HG02884 (cell line): ENCODE data around the gene PIH1D1.

Source experiments
- ATAC-seq: cut with Tn5 transposase; IDR thresholded peaks from one replicate; pipeline ENCODE4 v1.9.1; 2021; ENCODE audit warnings: mild to moderate bottlenecking, moderate library complexity; ENCODE audit not compliant: unreplicated experiment

The PIH1D1 gene

DNA sequence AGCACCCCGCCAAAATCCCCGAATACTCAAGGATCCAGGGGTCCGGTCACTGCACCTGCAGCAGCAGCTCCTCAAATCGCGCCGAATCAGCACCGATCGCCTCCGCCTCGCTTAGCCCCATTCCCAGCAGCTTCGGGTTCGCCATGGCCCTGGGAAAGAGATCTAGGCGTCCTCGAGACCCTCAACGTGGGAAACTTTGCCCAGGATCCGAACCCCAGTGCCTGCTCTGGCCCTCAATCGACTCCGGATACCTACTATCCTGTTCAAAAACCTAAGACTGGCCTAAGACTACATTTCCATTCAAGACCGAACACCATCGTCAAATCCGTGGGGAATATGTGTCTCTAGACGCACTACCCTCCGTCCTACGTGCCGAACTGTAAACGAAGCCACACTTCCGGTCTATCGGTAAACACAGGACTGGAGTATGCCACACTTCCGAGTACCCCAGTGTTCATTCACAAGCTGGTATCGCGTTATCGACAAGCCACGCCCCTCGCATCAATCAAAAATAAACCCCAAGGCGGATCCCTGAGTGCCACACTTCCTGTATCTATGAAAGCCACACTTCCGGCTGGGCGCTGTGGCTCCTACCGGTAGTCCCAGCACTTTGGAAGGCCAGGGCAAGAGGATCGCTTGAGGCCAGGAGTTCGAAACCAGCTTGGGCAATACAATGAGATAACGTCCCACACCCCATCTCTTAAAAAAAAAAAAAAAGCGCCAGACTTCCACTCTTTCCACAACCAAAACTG is at the start of gene PIH1D1:
TSS of gene PIH1D1 (minus strand) at position 385 of the 752 bp plus-strand sequence. CDS start at position 145, 240 bp downstream.
- ATAC-seq = peak; percentile 49

GRCh38 chr19:49499030-49499670 is 47.5 kb upstream of the PIH1D1 start:
- no peak for ATAC-seq

- no peak for ATAC-seq
Measured at GRCh38 chr19:49498475-49498874, 46.9 kb upstream of the PIH1D1 start.

GRCh38 chr19:49497789-49498103 is 46.1 kb upstream of the PIH1D1 start:
- no peak for ATAC-seq

DNA sequence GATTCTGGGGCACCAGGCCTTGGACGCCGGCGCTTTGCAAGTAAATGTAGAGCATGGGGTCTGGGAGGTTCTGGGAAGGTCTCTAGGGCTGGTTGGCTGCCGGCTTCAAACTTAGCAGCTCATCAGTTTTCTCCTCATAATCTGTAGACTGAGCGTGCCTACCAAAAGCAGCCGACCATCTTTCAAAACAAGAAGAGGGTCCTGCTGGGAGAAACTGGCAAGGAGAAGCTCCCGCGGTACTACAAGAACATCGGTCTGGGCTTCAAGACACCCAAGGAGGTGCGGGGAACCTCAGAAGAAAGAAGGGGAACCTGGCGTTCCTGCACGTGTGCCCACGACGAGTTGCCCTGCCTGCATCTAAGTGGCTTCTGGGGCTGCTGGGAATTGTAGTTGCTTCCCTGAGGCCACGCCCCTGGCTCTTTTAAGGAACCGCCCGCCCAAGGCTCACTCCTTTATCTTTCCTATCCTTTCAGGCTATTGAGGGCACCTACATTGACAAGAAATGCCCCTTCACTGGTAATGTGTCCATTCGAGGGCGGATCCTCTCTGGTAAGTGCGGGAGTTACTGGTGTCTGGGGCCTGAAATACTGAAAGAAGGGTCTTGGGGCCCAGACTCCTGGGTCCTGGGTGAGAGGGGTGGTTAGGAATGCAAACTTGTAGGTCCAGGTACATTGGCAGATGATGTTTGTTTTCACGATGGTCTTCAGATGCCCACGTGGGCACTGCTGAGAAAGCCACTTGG is 45.6 kb upstream of the PIH1D1 start:
- ATAC-seq = no peak

DNA sequence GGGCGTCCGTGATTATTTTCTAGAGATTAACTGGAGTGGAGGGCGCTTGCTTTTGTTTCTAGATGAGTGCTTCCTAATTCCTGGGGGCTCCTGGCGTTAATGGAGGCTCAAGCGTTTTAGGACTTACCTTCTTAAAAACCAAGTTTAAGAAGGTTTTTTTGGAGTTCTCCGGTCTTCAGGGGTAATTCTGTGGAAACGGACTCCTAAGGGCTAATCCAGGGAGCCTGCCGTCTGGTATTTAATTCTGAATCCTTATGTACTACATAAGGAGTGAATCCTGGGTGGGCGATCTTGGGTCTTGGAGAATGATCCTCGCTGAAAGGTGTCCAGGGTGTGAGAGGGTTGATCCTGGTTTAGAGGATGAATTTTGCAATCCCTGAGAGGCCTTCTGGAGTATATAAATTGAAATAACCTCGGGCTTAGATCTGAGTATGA is 45.0 kb upstream of the PIH1D1 start:
- ATAC-seq = no peak

- ATAC-seq = no peak
Measured at GRCh38 chr19:49492573-49493405, 41.2 kb upstream of the PIH1D1 start.

GRCh38 chr19:49491804-49492572 is 40.4 kb upstream of the PIH1D1 start:
- no peak for ATAC-seq

DNA sequence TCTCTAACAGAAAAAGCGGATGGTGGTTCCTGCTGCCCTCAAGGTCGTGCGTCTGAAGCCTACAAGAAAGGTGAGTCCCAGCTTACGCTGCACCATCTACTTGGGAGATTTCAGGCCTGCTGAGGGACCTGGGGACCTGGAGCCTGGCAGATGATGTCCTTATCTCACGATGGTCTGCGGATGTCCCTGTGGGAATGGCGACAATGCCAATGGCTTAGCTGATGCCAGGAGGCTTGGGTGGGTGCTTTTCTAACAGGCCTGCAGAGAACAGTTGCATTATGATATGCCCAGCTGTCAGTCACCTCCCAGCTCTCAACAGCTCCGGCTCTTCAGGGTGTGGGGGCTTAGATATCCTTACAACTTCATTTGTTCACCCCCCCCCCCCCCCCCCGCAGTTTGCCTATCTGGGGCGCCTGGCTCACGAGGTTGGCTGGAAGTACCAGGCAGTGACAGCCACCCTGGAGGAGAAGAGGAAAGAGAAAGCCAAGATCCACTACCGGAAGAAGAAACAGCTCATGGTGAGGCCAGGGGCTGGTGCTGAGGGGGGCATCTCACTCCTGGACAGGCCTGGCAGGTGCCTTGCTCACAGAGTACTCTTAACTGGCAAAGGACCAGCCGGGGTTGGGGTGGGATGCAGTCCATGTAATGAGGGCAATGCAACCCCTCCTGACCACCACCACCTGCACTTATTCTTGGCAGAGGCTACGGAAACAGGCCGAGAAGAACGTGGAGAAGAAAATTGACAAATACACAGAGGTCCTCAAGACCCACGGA is 39.6 kb upstream of the PIH1D1 start:
- ATAC-seq = no peak

DNA sequence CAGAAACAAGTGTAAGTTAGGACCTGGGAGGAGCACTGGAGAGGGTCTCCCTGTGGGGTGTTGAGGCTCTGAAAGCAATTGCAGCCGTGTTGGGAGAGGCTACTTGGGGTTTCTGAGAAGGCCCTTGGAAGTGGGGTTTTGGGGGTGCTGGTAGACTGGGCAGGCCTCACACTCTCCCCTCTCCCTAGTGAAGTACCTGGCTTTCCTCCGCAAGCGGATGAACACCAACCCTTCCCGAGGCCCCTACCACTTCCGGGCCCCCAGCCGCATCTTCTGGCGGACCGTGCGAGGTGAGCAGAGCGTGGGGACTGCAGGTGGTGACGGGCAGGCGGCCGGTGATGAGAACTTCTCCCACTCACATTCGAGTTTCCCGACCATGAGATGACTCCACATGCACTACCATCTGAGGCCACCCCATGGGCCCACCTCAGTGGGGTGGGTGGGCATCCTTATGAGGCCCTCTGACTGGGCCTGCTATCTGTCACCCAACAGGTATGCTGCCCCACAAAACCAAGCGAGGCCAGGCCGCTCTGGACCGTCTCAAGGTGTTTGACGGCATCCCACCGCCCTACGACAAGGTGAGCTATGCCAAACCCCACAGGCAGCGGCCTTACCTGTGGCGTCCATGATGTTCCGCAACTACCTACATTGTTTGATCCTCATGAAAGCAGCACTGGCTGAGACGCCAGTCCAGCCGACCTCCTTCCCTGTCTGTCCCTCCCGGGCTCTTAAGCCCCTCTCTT is 38.8 kb upstream of the PIH1D1 start:
- ATAC-seq = no peak

GRCh38 chr19:49489601-49490167 is 38.1 kb upstream of the PIH1D1 start:
- ATAC-seq = no peak

GRCh38 chr19:49488863-49489537 is 37.4 kb upstream of the PIH1D1 start:
- no peak for ATAC-seq

GRCh38 chr19:49488046-49488862 is 36.6 kb upstream of the PIH1D1 start:
- ATAC-seq = no peak

GRCh38 chr19:49487277-49488045 is 35.8 kb upstream of the PIH1D1 start, which contains the start of gene RPL13A:
RPL13A (plus strand) TSS chr19:49487608; CDS start chr19:49487630, 22 bp downstream.
- ATAC-seq = peak; percentile 77

- no peak for ATAC-seq
Measured at GRCh38 chr19:49486710-49487276, 35.2 kb upstream of the PIH1D1 start.

- no peak for ATAC-seq
Measured at GRCh38 chr19:49486232-49486631, 34.6 kb upstream of the PIH1D1 start.
